NT2/D1 (cell line): ENCODE results near the gene ATP1A2.

Experiments used
- SUZ12 ChIP-seq: IDR thresholded peaks from 2 replicates; pipeline ENCODE4 v1.6.1; 2011; ENCODE audit not compliant: insufficient read length, insufficient read depth; ENCODE audit errors: extremely low read depth
- YY1 ChIP-seq: IDR thresholded peaks from 2 replicates; pipeline ENCODE4 v1.6.1; 2011; ENCODE audit not compliant: insufficient read length, insufficient read depth
- ZNF274 ChIP-seq: IDR thresholded peaks from 2 replicates; pipeline ENCODE4 v1.6.1; 2011; ENCODE audit warnings: mild to moderate bottlenecking, low read depth, low read length

- TF ChIP-seq SUZ12: no peak
- TF ChIP-seq YY1: no peak
- TF ChIP-seq ZNF274: no peak
Measured at GRCh38 chr1:160186246-160186645, 70.7 kb downstream of the ATP1A2 start.
